SU-DHL-6 (cell line): ENCODE results near the gene ROR1.

Experiments
- EZH2phosphoT487 ChIP-seq: fragments of 200-600 bp; sonication (generic), shearing (Covaris generic); conservative IDR thresholded peaks from 2 replicates; pipeline ENCODE4 v1.6.1; 2018; ENCODE audit warnings: mild to moderate bottlenecking, antibody characterized with exemption, low read length, moderate library complexity, mixed read lengths
- TF ChIP-seq, protein P1 (sequence below): fragments of 200-600 bp; sonication (generic); IDR thresholded peaks from one replicate; pipeline ENCODE4 v1.5.1; 2017; ENCODE audit warnings: antibody characterized with exemption, mild to moderate bottlenecking, low read length, moderate library complexity; ENCODE audit not compliant: insufficient read depth, poor library complexity, severe bottlenecking

DNA sequence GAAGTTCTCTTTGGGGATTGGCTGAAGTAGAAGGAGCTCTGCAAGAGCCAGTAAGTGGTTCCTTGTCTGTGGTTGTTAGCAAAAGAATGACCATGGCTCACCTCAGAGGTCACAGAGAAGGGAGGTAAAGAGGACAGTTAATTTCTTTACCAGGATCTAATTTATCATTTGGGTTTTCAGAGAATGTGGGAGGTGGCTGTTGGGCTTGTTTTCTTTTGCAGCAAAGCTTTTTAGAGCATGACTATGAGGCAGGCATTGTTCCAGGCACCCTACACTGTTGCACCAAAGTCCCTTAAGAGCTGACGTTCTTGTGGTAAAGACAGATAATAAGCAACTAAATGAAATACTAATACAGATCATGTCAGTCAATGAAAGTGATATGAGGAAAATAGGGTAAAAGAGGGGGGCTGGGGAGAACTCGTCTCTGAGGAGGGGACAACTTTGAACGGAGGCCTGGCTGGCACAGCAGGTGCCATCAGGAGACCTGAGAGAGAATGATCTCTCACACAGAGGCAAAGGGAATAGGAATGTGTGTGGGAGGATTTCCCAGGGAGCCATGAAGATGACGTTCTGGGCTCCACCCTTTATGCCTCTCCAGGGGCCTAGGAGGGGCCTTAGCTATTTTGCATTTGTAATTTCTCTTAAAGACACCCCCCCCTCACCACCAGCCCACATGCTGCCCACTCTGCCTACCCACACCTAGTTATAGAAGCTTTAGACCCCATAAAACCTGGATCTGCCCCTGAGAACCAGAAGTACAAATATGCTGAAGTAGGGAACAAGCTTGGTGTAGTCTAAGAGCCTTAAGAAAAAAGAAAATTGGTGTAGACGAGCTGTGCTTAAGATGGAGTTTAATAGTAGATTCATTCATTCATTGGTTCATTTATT is 177.5 kb downstream of the ROR1 start:
- TF ChIP-seq, protein P1, sequence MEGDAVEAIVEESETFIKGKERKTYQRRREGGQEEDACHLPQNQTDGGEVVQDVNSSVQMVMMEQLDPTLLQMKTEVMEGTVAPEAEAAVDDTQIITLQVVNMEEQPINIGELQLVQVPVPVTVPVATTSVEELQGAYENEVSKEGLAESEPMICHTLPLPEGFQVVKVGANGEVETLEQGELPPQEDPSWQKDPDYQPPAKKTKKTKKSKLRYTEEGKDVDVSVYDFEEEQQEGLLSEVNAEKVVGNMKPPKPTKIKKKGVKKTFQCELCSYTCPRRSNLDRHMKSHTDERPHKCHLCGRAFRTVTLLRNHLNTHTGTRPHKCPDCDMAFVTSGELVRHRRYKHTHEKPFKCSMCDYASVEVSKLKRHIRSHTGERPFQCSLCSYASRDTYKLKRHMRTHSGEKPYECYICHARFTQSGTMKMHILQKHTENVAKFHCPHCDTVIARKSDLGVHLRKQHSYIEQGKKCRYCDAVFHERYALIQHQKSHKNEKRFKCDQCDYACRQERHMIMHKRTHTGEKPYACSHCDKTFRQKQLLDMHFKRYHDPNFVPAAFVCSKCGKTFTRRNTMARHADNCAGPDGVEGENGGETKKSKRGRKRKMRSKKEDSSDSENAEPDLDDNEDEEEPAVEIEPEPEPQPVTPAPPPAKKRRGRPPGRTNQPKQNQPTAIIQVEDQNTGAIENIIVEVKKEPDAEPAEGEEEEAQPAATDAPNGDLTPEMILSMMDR, result no peak
- no peak for TF ChIP-seq EZH2phosphoT487
